HTR-8/SVneo (cell line): ENCODE data around the gene DAAM1.

Experiments
- DNase-seq: peaks from one replicate; pipeline ENCODE4 v3.0.0; 2011; ENCODE audit warnings: low spot score, mixed read lengths; ENCODE audit not compliant: insufficient read length
- FAIRE-seq: peaks from 2 replicates; lab custom pipeline; 2011; peaks lifted over from hg19 to GRCh38; lab: Jason Lieb, UNC

The DAAM1 gene

DNA sequence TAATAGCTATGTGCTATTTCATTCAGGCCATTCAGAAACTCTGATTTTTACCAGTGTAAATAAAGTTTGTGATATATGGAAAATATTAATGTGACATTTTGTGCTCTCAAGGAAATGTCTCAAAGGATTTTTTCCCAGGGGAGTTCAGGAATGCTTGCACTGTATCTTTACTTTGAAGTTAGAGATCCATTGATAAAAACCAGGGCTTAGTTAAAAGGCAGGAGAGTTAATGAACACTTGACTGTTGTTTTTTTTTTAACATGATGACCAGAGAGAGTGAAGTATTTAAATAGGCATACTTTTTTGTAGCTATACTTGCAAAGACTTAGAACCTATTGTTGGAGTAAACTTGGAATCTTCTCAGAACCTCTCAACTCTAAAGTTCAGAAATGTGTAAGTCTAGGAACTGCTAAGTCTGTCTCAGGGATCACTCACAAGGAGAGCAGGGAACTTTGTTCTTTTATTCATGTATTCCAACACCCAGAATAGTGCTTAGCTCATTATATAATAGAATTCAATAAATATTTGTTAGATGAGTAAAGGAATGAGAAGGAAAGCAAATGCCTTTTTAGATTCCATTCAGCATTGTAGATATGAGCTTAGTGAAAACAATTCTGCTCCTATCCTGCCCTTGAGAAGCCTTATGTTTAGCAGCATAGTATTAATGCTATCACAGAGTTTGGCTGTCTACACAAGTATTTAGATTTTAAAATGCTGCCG is 117.5 kb downstream of the DAAM1 start:
- FAIRE-seq (no peak), DNase-seq (no peak)

GRCh38 chr14:59306775-59307174 is 118.3 kb downstream of the DAAM1 start:
- peak; percentile 57 for DNase-seq
- FAIRE-seq = peak; percentile 98

GRCh38 chr14:59308086-59308485 is 119.6 kb downstream of the DAAM1 start:
- DNase-seq = no peak
- peak; percentile 72 for FAIRE-seq

- DNase-seq (no peak), FAIRE-seq (no peak)
Observed at GRCh38 chr14:59308673-59309072, 120.2 kb downstream of the DAAM1 start.

DNA sequence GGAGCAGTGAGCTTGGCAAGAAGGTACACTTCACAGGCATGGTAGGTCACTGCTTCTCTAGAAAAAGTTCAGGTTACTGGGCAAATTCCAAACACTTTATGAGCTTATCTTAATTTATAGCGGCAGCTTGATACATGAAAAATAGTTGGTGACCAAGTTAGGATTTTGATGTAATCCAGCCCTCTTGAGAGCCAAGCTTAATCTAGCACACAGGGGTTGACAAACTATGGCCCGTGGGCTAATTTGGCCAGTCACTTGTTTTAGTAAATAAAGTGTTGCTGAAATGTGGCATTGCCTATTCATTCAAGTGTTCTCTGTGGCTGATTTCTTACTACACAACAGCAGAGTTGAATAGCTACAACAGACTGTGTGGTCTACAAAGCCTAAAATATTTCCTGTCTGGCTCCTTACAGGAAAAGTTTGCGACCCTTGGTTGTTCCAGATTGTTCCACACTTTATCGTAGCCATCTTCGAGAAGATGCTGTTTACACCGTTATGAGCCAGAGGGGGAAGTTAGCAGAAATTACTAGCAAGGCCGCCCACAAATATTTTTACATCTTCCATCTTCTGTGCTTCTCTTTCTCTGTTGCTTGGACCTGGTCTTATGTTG is 120.9 kb downstream of the DAAM1 start:
- peak; percentile 98 for FAIRE-seq

DNA sequence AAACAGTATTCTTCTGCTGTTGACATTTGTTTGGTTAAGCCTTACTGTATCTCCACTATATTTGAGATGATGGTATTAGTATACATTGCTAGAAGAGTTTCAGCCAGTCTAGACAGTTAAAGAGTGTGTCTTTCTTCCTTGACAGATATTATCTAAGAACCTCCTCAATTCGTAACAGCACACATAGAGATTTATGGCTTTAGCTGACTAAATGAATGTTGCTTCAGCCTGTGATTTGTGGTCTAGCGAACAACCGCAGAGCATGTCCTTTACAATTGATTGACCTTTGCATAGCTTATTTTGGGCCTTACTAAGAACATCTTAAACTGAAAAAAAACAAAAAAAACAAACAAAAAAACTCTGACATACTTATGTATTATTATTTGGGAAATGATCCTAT is 122.2 kb downstream of the DAAM1 start:
- DNase-seq = peak; percentile 83
- peak; percentile 99 for FAIRE-seq

More for the DNA sequence above, 120.9 kb downstream of the DAAM1 start:
- DNase-seq = no peak

- FAIRE-seq = peak; percentile 74
- DNase-seq = no peak
Observed at GRCh38 chr14:59311723-59312122, 123.3 kb downstream of the DAAM1 start.

- DNase-seq (no peak), FAIRE-seq (no peak)
Observed at GRCh38 chr14:59313144-59313651, 124.7 kb downstream of the DAAM1 start.

GRCh38 chr14:59313658-59314608 is 125.5 kb downstream of the DAAM1 start:
- DNase-seq (no peak), FAIRE-seq (peak; percentile 96)

GRCh38 chr14:59314953-59315599 is 126.6 kb downstream of the DAAM1 start:
- no peak for DNase-seq
- peak; percentile 93 for FAIRE-seq

DNA sequence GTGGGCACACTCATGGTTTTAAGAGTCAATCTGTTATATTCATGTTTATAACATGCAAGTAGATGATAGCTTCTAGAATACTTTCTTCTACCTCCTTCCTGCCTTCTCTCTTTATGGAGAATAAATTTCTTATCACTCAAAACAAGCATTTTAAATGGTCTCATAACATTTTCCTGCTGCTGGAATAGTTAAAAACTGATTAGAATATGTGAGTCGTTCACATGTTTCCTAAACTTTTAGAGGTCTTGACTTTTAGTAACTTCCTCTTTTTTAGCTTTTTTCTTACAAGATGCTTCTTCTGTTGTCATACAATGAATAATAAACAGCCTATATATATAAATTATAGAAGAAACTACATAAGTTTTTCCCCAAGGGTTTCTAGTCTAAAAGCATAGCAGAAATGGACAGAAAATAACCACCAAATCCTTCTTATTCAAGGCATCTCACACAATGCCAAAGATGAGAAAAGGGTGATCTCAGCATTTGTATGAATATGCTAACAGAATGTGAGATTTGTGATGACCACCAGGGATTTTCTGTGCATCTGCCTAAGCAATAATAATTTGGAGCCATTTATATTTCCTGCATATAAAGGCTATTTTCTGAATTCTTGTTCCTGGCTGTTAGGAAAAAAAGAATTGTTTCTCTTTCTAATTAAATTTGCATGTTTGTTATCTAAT is 127.8 kb downstream of the DAAM1 start:
- FAIRE-seq = peak; percentile 88

GRCh38 chr14:59317346-59317745 is 128.9 kb downstream of the DAAM1 start:
- FAIRE-seq (peak; percentile 91), DNase-seq (no peak)

More for the DNA sequence above, 127.8 kb downstream of the DAAM1 start:
- no peak for DNase-seq

DNA sequence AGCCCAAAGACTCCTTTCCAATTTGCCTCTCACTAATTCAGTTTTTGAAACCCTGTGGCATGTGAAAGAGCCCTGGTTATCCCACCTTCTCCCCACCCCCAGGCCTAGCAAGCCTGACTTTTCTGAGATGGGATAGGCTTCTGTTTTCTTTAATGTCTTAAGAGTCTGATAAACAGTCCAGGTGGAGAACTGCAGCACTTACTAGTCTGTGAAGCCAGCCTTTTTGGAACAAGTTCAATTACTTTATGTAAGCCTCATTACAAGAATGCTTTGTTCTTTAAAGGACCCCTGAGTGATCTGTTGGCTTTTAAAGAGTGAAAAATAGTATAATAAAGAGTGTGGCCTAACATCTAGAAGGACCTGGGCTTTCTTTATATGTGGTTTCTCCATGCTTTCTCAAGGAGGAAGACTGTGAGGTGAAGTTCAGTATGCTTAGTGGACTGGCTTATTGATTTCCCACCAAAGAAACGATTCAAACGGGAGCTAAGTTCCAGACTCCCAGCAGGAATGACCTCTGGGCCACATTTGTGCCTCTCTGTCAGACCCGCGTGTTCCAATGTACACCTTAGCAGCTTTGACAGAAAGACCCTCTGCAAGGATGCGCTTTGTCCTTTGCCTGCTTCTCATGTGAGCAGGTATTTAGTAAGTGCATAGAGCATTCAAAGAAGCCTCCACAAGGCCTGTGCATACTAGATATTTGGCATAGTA is 129.5 kb downstream of the DAAM1 start:
- DNase-seq (no peak), FAIRE-seq (no peak)

DNA sequence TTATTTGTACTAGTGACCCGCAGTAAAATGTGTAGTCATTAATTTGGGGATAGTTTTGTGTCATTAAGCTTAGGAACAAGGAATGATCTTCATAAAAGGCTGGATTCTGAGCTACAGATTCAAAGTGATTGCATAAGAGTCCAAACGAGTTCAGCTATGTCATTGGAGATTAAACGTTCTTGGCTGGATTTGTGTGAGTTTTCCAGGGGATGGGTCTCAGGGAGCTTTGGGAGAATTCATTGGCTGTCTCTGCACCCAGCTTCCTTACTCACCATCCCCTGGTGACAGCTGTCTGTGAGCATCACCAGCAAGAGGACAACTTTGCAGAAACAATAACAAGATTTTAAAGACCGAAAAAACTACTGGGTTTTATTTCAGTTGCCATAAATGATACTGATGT is 130.4 kb downstream of the DAAM1 start:
- FAIRE-seq (peak; percentile 89), DNase-seq (no peak)

DNA sequence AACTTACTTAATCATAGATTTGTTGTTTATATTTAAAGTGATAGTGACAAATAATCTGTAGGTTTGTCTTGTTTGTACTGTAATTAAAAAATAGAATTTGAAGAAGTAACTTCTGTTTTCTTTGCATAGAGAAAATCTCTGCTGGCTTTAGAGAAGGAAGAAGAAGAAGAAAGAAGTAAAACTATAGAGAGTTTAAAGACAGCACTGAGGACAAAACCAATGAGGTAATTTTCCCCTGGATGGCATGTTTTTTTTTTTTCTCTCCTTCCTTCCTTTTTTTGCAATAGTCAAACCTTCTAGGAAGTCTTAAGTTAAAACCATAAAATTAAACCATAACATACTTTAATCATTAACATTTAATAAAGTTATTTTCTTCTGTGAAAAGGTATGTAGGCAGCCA is 131.9 kb downstream of the DAAM1 start:
- no peak for FAIRE-seq
- no peak for DNase-seq

- no peak for DNase-seq
- peak; percentile 95 for FAIRE-seq
Observed at GRCh38 chr14:59320763-59321625, 132.5 kb downstream of the DAAM1 start.

DNA sequence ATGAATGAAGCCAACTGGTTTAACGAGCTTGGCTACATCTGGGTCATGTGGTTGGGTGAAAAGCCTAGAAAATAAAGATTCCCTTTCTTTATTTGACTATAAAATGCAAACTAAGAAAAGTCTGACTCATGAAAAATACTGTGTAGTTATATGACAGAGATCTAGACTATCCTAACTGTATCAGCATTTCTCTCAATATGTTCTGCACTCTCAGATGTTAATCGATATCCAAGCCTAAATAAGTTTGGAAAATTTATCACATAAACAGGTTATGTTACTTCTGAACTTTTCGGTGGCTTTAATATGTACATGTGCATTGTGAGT is 133.1 kb downstream of the DAAM1 start:
- FAIRE-seq (no peak), DNase-seq (no peak)

GRCh38 chr14:59325906-59326305 is 137.4 kb downstream of the DAAM1 start:
- FAIRE-seq (peak; percentile 90), DNase-seq (no peak)
